GM12864 (cell line): ENCODE measurements around the gene ALPI.
"Not testable (repeated sequence)": the region's sequence is repeated elsewhere in the genome, so short reads cannot be mapped to it uniquely, and the experiment has no call there.

Experiments used
- DNase-seq: peaks from one replicate; pipeline ENCODE4 v3.0.0-alpha.2; 2011; ENCODE audit warnings: low read depth
- H3K4me3 ChIP-seq: 2 replicates; pipeline ENCODE4 v1.5.1; 2011; ENCODE audit warnings: mild to moderate bottlenecking, low read depth, low read length, control low read depth
- TF ChIP-seq, protein P1 (sequence below): IDR thresholded peaks from 2 replicates; pipeline ENCODE4 v1.5.1; 2011; ENCODE audit warnings: low read depth, mild to moderate bottlenecking, moderate library complexity, low read length, control low read depth, inconsistent platforms; ENCODE audit errors: missing control alignments

The ALPI gene

DNA sequence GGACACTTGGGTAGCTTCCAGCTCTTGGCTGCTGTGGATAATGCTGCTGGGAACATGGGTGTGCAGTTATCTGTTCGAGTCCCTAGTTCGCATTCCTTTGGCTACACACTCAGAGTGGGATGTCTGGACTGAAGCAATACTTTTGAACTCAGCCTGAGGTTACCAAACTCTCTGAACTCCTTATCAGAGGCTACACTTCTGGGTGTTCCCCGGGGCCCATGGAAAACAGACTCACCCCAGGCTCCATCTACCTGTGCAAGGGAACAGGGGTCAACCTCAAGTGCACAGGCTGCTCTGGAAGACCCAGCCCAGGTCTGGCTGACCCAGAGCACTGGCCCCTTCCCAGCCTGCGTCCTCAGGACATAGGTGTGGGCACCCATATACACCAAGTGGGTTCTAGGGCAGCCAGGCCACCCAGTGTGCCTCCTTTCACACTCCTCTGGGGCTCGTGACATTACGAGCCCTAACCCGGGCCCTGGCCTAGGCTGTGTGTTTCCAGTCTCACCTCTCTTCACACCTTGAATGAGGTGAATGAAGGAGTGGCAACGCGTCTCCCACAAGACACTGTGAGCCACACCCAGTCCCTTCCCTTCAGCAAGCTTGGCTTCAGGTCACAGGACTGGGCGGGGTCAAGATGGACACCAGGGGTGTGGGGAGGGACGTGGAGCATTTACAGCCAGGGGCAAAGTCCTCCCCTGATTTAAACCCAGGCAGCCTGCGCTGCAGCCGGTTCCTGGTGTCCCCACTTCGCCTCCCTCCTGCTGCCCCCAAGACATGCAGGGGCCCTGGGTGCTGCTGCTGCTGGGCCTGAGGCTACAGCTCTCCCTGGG, at the start of gene ALPI:
Gene ALPI, plus strand, starts transcription at position 728 of the 830 bp plus-strand sequence. Its CDS starts 47 bp downstream, at position 775.
- no peak for DNase-seq
- no peak within 1 kb of the TSS for H3K4me3 ChIP-seq
- TF ChIP-seq, protein P1, sequence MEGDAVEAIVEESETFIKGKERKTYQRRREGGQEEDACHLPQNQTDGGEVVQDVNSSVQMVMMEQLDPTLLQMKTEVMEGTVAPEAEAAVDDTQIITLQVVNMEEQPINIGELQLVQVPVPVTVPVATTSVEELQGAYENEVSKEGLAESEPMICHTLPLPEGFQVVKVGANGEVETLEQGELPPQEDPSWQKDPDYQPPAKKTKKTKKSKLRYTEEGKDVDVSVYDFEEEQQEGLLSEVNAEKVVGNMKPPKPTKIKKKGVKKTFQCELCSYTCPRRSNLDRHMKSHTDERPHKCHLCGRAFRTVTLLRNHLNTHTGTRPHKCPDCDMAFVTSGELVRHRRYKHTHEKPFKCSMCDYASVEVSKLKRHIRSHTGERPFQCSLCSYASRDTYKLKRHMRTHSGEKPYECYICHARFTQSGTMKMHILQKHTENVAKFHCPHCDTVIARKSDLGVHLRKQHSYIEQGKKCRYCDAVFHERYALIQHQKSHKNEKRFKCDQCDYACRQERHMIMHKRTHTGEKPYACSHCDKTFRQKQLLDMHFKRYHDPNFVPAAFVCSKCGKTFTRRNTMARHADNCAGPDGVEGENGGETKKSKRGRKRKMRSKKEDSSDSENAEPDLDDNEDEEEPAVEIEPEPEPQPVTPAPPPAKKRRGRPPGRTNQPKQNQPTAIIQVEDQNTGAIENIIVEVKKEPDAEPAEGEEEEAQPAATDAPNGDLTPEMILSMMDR: no peak

DNA sequence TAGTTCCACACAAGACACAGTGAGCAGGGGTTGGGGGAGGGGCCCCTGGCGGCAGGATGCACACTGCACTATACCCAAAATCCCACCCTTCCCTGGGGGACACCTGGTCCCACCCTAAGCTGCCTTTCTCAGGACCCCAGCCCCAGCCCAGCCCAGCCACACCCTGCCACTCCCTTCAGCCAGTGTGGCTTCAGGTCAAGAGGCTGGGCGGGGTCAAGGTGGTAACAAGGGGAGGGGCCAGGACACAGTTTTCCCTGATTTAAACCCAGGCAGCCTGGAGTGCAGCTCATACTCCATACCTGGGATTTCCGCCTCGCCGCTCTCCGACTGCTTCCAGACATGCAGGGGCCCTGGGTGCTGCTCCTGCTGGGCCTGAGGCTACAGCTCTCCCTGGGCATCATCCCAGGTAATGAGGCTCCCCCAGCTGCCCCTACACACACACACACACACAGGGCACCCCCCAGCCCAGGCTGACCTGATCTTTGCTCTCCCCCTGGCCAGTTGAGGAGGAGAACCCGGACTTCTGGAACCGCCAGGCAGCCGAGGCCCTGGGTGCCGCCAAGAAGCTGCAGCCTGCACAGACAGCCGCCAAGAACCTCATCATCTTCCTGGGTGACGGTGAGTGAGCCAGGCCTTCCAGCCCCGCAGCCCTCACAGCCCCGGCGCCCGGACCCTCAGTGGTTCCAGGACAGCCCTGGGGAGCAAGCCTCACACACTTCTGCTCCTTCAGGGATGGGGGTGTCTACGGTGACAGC, 49.2 kb upstream of the ALPI start, which contains the start of gene ALPG:
Gene ALPG, plus strand, starts transcription at position 289 of the 755 bp plus-strand sequence. Its CDS starts 51 bp downstream, at position 340.
- TF ChIP-seq, protein P1: no peak
- no peak within 1 kb of the TSS for H3K4me3 ChIP-seq
- DNase-seq: no peak

DNA sequence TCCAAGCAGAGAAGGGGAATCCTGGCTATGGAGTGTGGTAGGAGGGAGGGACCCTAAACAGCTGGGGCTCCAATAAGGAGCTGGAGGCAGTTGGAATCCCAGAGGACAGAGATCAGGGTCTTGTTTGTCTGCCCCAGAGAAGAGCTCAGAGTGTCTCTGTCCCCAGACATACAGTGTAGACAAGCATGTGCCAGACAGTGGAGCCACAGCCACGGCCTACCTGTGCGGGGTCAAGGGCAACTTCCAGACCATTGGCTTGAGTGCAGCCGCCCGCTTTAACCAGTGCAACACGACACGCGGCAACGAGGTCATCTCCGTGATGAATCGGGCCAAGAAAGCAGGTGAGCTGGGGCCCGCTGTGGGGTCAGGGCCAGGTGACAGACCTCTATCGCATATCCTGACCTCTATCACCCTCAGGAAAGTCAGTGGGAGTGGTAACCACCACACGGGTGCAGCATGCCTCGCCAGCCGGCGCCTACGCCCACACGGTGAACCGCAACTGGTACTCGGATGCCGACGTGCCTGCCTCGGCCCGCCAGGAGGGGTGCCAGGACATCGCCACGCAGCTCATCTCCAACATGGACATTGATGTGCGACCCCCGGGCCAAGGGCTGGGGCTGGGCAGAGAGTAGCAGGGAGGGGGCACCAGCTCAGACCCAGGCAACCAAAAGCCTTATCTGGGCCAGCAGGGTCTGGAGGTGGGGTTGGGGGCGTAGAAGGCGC, 48.4 kb upstream of the ALPI start:
- H3K4me3 ChIP-seq, DNase-seq: not testable (repeated sequence)

DNA sequence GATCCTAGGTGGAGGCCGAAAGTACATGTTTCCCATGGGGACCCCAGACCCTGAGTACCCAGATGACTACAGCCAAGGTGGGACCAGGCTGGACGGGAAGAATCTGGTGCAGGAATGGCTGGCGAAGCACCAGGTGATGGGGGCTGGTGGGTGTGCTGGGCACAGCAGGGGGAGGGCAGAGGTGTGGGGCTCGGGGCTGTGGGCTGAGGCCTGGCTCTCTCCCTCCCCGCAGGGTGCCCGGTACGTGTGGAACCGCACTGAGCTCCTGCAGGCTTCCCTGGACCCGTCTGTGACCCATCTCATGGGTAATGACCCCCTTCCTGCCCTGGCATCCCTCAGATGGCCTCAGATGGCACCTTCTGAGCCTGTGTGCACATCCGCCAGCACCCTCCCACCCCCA, 47.7 kb upstream of the ALPI start:
- not testable (repeated sequence) for DNase-seq, H3K4me3 ChIP-seq

DNA sequence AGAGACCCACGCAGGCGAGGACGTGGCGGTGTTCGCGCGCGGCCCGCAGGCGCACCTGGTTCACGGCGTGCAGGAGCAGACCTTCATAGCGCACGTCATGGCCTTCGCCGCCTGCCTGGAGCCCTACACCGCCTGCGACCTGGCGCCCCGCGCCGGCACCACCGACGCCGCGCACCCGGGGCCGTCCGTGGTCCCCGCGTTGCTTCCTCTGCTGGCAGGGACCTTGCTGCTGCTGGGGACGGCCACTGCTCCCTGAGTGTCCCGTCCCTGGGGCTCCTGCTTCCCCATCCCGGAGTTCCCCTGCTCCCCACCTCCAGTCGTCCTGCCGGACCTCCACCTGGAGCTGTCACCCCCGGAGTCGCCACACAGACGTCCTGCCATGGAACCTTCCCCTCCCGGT, 46.3 kb upstream of the ALPI start:
- H3K4me3 ChIP-seq, DNase-seq: not testable (repeated sequence)

DNA sequence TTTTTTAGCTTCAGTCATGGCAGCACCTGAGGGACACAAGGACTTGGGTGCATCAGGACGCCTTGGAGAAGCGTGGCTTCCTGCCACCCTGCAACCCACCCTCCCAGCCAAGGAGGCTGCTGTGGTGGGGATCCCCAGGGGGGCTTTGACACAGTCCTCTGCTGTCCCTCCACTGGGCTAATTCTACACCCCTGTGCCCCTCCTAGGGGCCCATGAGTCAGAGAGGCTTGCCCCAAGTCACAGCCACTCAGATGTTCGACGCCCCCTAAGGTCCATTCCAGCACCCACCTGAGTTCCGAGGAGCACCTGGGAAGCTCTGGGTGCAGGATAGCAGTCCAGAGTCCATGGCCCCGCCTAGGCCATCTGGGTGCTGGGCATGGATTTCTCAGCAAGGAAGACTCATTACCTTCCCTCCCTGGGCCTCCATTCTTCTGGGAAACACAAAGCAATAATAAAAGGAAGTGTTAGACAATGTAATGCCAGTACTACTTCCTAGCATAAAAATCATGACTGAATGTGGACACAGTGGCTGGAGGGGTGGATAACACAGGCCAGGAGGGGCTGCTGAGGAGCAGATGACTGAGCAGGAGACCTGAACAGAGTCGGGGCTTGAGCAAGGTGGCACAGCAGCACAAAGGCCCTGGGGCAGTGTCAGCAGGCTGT, 45.6 kb upstream of the ALPI start:
- no peak for DNase-seq
- TF ChIP-seq, protein P1: no peak

DNA sequence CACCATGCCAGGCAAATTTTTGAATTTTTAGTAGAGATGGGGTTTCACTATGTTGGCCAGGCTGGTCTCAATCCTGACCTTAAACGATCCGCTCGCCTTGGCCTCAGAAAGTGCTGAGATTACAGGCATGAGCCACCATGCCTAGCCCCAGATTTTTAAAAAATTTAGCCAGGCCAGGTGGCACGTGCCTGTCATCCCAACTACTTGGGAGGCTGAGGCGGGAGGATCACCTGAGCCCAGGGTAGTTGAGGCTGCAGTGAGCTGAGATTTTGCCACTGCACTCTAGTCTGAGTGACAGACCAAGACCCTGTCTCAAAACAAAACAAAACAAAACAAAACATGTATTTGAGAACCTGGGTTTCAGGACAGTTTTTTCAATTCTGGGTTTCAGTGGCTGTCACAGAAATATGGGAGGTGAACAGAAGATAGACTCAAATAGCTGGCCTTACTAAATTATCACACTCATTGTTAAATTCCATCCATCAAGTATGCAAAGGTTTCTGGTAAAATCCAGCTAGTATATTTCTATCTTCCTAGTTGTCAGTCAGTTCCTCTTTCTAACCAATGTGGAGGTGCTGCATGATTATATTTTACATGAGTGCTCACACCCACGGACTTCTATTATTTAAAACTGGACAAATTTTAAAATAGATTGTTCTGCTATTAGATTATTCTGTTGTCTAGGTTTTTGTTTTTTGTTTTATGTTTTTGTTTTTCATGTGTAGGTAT, 43.9 kb upstream of the ALPI start:
- no peak overlapping the region for H3K4me3 ChIP-seq
- TF ChIP-seq, protein P1: no peak
- DNase-seq: no peak

More for the DNA sequence above, 45.6 kb upstream of the ALPI start:
- H3K4me3 ChIP-seq: no peak overlapping the region
